ENCODE results near the gene C1orf87.

C1orf87 gene

DNA sequence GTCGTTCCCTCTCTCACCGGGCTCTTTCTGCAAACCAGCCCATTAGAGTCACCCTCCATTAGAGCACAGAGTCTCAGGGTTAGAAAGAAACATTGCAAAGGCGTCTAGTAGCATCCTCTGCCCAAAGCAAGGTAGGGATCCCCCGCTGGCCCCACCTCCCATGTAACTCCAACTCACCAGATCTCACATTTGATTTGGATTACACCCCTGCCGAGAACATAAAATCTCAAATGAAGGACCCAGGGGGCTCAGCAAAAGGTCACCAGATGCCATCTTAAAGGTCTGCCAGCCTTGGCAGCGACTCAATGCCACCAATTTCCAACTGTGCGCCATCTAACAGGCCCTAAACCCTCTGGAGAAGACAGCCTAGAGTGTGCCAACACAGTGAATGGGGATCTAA, 14.1 kb downstream of the C1orf87 start:
- DNase-seq, result no peak

DNA sequence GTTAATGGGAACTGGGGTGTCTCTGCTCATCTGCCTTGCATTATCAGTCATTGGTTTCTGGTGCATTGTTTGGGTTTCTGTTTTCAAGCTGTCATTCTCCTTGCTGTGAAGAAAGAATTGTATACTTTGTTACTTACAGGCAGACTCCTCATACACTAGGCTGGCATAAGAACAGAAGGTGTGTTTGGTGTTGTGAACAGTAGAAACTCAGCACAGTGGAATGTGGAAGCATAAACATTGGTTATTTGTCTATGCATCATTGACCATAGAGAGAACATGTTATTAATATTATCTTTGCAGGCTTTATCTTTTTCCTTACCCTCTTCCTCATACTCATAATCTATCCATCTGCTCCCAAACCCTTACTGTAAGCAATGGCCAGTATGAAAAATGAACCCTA, 18.2 kb downstream of the C1orf87 start:
- no peak for DNase-seq

DNA sequence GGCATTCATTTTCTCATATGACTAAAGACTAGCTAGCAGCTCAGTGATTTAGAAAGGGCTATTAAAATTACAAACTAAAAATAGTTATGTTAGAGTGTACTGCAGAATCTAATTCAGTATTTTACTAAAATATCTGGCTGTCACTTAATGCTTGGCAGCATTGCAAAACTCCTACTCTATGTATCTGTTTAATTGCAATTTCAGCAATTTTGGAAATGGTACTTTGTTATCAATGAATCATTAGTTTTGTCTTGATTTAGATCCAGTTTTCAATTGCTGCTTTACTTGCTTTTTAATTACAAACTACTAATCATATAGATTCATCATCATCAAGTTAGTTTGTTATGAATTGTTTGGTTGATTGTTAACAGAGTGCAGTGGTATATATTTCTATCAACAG, 19.2 kb downstream of the C1orf87 start:
- no peak for DNase-seq

DNA sequence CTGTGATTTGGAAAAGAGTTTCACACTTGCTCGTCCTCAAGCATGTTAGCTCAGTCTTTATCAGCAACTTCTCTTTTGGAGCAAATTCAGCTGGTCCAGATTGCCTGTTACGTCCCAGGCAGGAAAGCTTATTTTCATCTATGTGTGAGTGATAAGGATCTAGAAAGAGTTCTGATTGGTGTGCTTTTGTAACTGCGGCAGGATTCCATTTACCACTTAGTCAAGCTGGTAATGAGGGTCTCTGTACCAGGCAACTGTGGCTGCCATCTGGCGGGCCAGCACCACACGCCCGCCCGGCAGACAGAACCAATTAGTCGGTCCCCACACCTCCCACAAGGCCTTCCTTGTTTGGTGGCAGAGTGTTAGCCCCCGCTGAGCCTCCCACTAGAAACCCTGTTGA, 21.0 kb downstream of the C1orf87 start:
- DNase-seq, result no peak

DNA sequence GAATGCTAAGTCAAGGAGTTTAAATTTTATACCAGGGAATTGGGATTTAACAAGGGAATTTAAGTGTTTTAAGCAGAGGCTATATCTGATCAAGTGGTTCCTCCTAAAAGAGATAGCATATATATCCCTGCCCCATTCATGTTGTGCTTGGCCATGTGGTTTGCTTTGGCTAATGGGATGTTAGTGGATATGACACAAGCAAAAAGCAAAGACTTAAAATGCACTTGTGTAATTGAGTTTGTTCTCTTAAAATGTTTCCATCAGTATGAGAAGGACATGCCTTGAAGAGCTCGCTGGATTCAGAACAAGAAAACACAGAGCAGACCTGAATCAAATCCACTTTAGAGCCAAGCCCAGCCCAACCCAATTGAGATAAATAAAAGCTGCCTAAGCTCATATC, 22.4 kb downstream of the C1orf87 start:
- DNase-seq, result no peak

DNA sequence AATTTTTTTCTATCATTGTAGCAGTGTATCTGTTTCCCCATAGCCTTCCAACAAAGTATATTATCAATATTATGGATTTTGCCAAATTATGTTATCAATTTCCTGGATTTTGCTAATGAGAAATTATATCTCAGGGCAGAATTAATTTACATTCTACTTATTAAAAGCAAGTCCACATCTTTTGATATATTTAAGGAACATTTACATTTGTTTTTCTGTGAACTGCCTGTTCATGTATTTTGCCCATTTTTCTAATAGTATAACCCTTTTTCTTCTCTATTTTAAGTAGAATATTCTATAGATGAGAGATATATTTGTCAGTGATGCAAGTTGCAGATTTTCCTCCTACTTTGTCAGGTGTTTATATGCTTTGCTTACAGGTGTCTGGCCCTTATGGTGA, 24.4 kb downstream of the C1orf87 start:
- no peak for DNase-seq

DNA sequence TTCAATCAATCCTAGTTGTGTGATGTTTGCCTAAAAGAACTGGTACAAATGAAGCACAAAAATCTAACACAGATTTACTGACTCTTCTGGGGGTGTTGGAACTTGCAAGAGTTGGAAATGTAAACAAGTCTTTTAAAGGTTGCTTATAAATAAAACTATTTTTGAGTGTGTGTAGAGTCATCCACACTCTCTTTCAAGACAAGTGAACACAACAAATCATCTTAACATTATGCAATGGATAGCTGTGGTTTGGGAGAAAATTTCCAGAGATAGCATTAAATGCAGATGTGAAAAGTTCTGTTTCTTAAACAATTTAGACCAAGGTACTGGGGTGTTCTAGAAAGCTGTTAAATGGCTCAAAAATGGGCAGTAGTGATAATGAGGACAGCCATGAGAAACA, 28.7 kb downstream of the C1orf87 start:
- DNase-seq, result no peak

DNA sequence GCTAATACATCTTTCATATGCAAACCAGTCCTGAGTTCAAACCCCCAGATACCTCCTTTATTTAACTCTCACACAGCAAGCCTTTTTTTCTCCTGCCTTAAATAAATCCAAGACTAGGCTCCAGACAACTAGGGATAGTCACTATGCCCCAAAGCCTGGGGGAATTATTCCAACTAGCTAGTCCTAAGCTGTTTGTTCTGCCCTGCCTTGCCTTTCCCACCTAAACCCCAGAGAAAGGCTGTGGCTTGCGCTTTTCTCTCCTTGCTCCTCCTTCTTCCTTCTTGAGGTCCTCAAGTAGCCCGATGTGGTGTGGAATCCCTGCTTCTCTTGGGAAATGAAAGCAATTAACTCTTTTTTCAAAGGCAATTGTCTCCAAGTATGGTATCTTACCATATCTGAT, 31.8 kb downstream of the C1orf87 start:
- no peak for DNase-seq

DNA sequence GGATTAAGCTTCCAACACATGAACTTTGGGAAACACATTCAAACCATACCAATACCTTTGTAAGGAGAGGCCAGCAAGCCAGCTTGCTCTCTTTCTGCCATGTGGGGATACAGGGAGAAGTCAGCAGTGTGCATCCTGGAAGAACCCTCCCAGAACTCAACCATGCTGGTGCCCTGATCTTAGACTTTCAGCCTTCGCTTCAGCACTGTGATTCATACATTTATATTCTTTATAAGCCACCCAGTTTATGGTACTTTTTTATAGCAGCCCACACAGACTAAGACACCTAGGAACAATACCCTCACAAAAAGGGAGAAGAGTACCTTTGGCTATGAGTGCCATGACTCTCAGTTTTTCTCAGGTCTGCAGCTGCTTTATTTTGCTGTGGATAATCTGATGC, 35.9 kb downstream of the C1orf87 start:
- no peak for DNase-seq

DNA sequence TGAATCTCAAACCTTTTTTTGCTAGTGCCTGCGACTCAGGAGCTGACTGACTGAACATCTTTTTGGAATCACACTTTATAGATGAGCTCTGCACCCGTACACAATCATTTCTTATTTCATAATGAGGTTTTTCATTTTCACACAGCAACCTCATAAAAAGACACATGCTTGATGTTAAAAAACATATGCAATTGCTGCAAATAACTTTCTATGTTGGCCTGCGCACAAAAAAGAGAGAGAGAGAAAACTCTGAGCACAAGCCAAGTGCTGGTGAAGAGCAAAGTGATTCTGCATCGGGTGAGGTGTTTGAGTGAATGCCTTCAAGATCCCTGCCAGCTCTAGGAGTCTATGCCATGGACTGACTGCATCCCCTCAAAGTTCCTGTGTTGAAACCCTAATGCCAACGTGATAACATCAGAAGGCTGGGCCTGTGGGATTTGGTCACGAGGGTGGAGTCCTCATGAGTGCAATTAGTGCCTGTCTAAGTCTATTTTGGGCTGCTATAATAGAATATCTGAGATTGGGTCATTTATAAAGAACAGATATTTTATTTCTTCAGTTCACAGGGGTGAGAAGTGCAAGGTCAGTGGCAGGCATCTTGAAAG, 36.6 kb downstream of the C1orf87 start:
- no peak for DNase-seq

DNA sequence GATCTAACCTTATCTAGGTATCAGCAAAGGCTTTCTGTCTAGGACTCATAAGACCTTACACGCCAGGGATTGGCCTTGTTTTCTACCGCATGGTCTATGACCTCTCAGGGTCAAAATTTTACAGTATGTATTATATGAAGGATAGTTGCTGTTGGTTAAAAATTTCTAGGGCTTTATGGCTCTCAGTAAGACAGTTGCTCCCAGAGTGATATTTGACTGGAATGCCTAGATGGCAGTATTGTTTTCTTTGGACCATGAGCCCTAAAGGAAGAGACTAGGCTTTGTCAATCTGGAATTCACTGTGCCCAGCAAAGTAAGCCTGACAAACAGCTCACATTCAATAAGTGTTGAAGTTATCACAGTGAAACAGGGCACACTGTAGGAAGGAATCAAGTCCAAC, 37.6 kb downstream of the C1orf87 start:
- DNase-seq, result no peak

DNA sequence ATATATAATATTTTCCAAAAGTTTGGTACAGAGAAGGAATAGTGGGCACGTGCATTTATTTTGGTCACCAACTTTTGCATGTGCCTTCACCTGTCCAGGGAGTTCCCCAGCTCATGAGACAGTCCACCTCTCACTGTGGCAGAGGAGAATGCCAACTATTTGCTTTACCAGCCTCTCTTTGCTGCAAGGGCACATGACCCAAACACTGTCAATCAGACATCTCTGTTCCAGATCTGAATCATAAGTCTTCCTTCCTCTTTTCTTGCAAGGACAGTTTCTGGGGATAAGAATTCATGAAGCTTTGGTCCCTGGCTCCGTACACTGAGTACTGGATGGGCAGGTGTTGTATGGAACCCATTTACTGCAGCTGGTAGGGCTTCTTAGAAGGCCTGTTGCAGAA, 38.6 kb downstream of the C1orf87 start:
- no peak for DNase-seq

DNA sequence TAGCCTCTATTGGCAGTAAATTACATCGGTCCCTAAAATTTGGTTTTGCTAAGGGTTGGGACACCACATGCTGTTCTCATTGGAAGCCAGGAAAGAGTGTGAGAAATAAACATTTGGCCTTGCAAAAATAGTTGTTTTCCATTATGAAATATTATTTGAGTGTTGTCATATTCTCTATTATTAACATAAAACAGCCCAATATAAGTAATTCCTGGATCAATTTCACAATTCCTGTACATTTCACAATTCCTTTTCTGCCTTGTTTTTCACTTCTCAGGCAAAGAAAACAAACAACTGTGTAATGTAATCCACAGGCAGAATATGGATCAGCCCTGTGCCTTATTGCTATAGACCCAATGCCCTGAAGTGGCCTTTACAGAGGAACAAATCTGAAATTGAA, 40.5 kb downstream of the C1orf87 start:
- no peak for DNase-seq

DNA sequence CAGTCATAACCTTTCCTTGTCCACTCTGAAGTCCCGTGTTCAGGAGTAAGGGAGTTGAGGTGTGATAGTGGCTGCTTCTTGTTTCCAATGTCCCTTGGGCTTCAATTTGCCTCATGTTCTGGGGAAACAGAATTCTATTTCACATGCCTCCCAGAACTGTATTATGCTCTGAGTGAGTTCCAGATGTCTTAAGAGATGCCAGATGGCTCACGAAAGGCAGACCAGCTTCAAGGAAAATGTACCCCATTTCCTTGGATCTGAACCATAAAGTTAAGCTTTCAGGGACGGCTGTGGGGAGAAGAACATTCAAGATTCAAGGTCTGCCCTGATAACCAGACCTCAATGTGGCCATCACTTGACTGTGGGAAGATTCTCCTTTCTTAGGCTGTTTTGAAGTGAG, 42.4 kb downstream of the C1orf87 start:
- DNase-seq, result no peak

DNA sequence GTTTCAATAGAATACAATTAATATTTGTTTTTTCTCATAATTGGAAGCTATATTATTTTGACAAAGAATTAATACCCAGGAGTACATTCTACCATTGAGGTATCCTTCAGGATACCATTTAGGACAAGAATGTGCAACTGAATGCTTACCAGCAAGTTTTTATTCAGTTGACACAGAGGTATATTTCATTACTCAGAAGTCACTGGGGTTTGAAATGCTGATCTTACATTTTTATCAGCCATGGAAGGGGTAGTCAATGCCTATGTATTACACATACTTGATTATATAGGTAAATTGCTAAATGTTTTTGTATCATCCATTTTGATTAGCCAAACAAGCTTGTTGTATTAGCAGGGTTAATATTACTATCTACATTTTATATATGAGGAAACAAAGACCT, 48.0 kb downstream of the C1orf87 start:
- no peak for DNase-seq

DNA sequence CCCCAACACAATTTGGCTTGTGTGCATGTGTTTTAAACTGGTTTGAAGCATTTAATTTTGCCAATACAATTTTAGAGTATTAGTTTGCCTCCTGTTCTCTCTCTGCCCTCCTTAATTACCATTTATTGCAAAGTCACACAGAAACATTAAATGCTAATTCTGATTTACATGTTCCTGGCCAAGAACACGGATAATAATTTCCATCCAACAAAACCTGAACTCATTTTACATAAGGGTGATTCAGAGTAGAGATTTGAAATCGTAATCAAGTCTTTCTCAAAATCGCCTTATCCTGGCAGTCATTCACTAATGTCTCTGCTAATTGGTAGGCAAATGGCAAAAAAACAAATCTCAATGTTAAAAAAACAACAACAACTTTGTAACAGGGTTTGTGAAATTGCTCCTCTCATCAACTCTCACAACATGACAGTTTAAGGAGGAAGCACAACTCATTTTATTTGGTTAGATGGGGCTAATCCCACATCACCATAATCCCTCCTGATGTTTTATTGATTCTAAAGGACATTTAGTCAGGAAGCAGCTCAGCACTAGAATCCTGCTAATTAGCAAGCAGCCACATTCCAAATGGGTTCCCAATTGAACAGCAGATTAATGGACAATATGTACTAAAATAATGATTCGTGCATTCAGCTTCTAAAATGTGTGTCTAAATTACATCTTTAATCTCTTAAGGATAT, 55.9 kb downstream of the C1orf87 start:
- no peak for DNase-seq

DNA sequence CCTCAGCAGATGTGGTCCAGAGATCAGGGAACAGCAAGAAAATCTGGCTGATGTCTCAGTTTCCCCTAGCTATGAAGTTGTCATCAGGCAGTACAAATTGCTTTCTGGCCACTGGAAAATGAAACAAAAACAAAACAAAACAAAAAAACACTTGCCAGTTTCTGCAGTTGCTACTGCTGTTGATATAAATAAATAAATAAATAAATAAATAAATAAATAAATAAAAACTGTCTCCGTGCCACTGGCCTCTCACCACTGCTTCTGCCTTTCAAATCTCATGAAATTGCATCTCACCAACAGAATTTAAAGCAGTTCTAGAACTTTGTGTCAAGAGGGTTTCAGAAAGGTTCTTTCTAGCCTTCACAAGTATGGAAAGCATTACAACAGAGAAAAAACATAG, 62.9 kb downstream of the C1orf87 start:
- no peak for DNase-seq

DNA sequence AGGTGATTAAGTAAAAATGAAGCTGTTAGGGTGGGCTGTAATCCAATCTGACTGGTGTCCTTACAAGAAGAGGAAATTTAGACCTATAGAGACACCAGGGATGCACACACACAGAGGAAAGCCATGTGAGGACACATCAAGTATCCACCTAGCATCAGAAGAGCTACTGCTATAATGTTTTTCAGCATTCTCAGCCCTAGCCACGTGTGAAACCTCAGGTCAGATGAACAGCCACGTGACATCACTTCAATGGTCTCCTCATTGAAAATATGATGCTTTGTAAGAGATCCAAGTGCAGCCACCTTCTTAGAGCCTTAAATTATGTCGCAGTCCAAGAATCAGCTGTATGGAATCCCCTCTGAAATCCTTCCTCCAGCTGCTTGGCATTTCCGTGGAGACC, 65.1 kb downstream of the C1orf87 start:
- no peak for DNase-seq

DNA sequence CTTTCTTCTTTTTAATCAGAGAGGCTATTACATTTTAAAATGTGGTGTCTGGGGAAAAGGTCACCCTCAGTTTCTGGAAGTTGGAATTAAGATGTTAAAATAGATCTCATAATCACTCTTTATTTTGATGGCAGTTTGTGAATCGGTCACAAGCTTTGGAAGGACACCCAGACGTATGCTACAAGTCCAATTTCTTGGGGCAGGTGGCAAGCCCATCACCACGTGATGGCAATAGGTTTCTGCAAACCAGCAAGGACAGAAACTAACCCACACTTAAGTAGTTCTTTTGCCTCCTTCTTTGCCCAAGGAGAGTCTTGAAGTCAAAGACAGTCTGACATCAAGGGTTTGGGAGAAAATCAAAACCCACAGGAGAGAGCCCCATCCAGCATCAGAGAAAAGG, 72.9 kb downstream of the C1orf87 start:
- DNase-seq, result no peak

DNA sequence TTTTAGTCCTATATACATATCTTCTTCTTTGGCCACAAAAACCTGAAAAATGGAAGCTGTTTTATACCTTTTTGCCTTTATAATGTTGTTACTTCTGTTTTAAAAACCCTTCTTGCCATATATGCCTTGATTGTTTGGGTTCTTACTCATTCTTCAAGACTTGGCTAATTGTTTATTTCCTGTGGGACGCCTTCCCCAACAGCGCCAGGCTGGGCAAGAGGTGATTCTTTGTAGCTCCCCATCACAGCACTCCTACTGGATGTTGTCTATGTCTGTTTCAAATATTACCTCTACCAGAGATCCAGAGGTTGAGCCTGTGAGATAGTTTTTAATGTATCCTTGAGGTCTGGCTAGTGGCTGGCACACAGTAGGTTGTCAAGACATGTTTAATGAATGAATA, 73.8 kb downstream of the C1orf87 start:
- no peak for DNase-seq

DNA sequence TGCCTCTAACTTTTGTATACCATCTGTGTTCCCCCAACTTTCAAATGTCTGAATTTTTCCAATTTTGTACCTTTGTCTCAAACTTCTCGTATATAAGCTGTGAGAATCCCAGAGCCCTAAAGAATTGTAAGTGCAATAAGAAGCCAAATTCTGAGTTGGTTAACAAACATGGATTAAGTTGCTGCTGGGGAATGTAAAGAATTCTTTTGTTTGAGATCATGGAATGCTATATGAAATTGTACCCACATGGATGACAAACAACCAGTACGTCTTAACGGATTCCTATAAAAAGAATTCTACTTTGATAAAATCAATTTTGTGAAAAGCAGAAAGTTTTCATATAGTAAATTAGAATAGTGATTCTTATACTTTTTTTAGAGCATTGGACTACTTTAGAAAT, 74.6 kb downstream of the C1orf87 start:
- DNase-seq, result no peak

DNA sequence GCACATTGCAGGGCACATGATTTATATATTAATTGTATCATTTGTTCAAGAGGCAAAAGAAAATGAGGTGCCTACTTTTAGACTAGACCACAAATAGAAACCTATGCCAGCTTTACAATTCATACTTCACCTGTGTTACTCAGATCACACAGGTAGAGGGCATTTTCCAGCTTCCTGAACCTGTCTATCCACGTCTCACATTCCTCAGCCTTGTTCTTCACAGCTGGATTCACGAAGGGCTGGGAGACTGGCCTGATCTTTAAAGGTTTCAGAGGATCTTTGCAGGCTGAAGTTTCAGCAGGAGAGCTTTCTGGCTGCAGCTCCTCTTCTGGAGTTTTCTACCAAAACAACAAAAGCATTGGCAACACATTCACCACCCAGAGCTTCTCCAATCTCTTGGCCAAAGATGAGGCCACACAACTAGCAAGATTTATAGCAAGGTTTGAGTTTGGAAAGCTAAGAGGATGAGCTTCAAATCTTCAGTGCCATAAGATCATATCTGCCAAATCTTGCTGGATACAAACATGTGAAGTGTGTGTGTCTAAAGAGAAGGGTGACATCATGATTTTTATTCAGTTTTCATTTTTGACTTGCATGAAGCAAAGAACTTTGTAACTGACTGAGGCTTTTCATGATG, 76.0 kb downstream of the C1orf87 start:
- no peak for DNase-seq

DNA sequence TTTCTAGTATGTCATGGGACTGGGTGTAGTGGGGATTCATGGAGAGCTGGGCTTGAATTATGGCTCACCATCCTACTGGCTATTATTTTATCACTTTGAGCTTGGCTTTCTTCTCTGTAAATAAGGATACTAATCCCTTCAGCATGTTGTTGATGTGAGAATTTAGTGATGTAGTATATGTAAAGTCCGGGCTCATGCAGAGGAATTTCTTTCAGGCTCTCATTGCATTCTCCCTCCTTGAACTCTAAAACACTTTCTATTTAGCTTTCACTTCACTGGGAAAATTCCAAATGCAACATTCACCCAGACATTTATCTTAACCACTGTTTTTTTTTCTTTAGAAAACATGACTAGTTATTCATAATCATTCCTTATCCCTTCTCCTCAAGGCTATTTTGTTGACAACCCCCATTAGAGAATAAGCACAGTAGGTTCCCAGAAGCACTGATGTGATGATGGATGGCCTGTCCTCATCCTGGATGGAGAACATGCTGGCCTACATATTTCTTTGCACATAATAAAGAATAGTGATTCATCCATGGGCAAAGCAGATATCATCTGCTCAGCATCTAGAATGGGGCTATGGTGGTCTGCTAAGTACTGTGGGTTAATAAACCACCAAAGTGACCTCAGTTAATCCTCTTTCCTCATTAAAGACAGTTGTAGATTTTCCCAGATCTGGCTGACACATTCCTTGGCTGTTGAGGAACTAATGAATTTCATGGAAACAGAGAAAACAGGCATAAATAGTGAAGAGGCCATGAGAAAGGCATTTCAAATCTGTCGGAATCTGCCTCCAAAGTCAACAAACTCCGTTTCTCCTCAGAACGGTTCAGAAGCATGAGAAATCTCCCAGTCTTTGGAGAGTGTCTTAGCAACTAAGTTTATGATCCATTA, 79.0 kb downstream of the C1orf87 start:
- DNase-seq, result no peak

Data from CD4-positive, alpha-beta T cell treated with Interleukin-10 for 1 hour (primary cell).